IMR-90 (cell line): Measurements from ENCODE around the gene ADAM23. TPM values are rescaled to one million over a fixed set of nuclear protein-coding genes. Genes with fewer than 3 reads are reported as not detected.
A peak's percentile ranks its signal among the peaks of the same experiment; 100 is the strongest.

Experiments
- ATAC-seq: fragments of 200-7000 bp; cut with Tn5 transposase; 2 replicates; pipeline ENCODE4 v1.9.1; 2020; ENCODE audit warnings: low read depth, mild to moderate bottlenecking, moderate library complexity
- BruUV-seq: library from RNA; stranded (reverse); fragments of 400-500 nt; replicated peaks from 2 replicates; lab custom pipeline; 2021; lab: Mats Ljungman, UMichigan
- CTCF ChIA-PET: fragments of 300-600 bp; formaldehyde crosslinking; extraction: SDS; loops from one replicate; lab custom pipeline; 2021; ENCODE audit warnings: antibody characterized with exemption; lab: Yijun Ruan, JAX
- POLR2A ChIA-PET: fragments of 300-600 bp; sonication (Branson Sonifier 250); formaldehyde crosslinking; loops from one replicate; lab custom pipeline; 2022; ENCODE audit warnings: antibody characterized with exemption; ENCODE audit not compliant: unreplicated experiment; lab: Charles Lee
- DNase-seq: peaks from one replicate; pipeline ENCODE4 v3.0.0; 2013
- H2AFZ ChIP-seq: replicated peaks from 2 replicates; pipeline ENCODE3; 2013; ENCODE audit warnings: low read length, mild to moderate bottlenecking; ENCODE audit not compliant: poor library complexity
- H2AK5ac ChIP-seq: 2 replicates; pipeline ENCODE4 v1.6.1; 2013; ENCODE audit warnings: low read depth, low read length, inconsistent platforms
- H2AK9ac ChIP-seq: replicated peaks from 2 replicates; pipeline ENCODE3; 2013; ENCODE audit warnings: mild to moderate bottlenecking, low read depth, low read length, moderate library complexity; ENCODE audit not compliant: poor library complexity
- H2BK120ac ChIP-seq: 2 replicates; pipeline ENCODE4 v1.6.1; 2013; ENCODE audit warnings: low read depth, low read length, inconsistent platforms
- H2BK15ac ChIP-seq: 3 replicates; pipeline ENCODE4 v1.6.1; 2013; ENCODE audit warnings: low read depth, low read length, inconsistent platforms
- H2BK20ac ChIP-seq: 2 replicates; pipeline ENCODE4 v1.6.1; 2013; ENCODE audit warnings: low read depth, mild to moderate bottlenecking, inconsistent platforms, low read length, moderate library complexity
- H2BK5ac ChIP-seq: 2 replicates; pipeline ENCODE4 v1.6.1; 2013; ENCODE audit warnings: mild to moderate bottlenecking, low read depth, low read length, inconsistent platforms; ENCODE audit not compliant: poor library complexity, severe bottlenecking
- H3K14ac ChIP-seq: replicated peaks from 2 replicates; pipeline ENCODE4 v1.6.1; 2013; ENCODE audit warnings: low read depth, low read length, inconsistent platforms
- H3K18ac ChIP-seq: 2 replicates; pipeline ENCODE4 v1.6.1; 2013; ENCODE audit warnings: low read depth, low read length, control low read depth
- H3K23ac ChIP-seq: 2 replicates; pipeline ENCODE4 v1.6.1; 2013; ENCODE audit warnings: low read depth, low read length, inconsistent platforms
- H3K27ac ChIP-seq: 2 replicates; pipeline ENCODE4 v1.5.1; 2013; ENCODE audit warnings: mild to moderate bottlenecking, control low read depth, low read length; ENCODE audit not compliant: insufficient read depth
- H3K27me3 ChIP-seq: 2 replicates; pipeline ENCODE4 v1.6.1; 2013; ENCODE audit warnings: low read length; ENCODE audit not compliant: control insufficient read depth, insufficient read depth
- H3K36me3 ChIP-seq: 2 replicates; pipeline ENCODE4 v1.6.1; 2013; ENCODE audit warnings: low read length, mixed read lengths; ENCODE audit not compliant: control insufficient read depth, insufficient read depth
- H3K4ac ChIP-seq: 2 replicates; pipeline ENCODE4 v1.6.1; 2013; ENCODE audit warnings: low read depth, low read length, inconsistent platforms
- H3K4me1 ChIP-seq: 2 replicates; pipeline ENCODE4 v1.6.1; 2013; ENCODE audit warnings: low read length, mixed read lengths; ENCODE audit not compliant: control insufficient read depth, insufficient read depth
- H3K4me2 ChIP-seq: 2 replicates; pipeline ENCODE4 v1.6.1; 2013; ENCODE audit warnings: low read depth, mild to moderate bottlenecking, control low read depth, low read length, moderate library complexity
- H3K4me3 ChIP-seq: 2 replicates; pipeline ENCODE4 v1.5.1; 2013; ENCODE audit warnings: low read depth, mild to moderate bottlenecking, control low read depth, low read length, moderate library complexity; ENCODE audit not compliant: insufficient read depth
- H3K56ac ChIP-seq: 2 replicates; pipeline ENCODE4 v1.6.1; 2013; ENCODE audit warnings: low read length, inconsistent platforms; ENCODE audit not compliant: insufficient read depth; ENCODE audit errors: extremely low read depth
- H3K79me1 ChIP-seq, 2 experiments: 2 replicates each; pipeline ENCODE4 v1.6.1; 2013; ENCODE audit warnings: low read length in 2 of 2, inconsistent platforms in 1 of 2, low read depth in 1 of 2
- H3K9ac ChIP-seq: 2 replicates; pipeline ENCODE4 v1.6.1; 2013; ENCODE audit warnings: low read depth, low read length, control low read depth
- H3K9me1 ChIP-seq: 2 replicates; pipeline ENCODE4 v1.6.1; 2013; ENCODE audit warnings: low read length, inconsistent platforms; ENCODE audit not compliant: insufficient read depth
- H3K9me3 ChIP-seq: 2 replicates; pipeline ENCODE4 v1.6.1; 2013; ENCODE audit warnings: low read length; ENCODE audit not compliant: control insufficient read depth, insufficient read depth
- H4K20me1 ChIP-seq: 2 replicates; pipeline ENCODE4 v1.6.1; 2013; ENCODE audit warnings: low read length, inconsistent platforms; ENCODE audit not compliant: insufficient read depth
- H4K5ac ChIP-seq: 2 replicates; pipeline ENCODE4 v1.6.1; 2013; ENCODE audit warnings: mild to moderate bottlenecking, low read depth, low read length, control low read depth
- H4K8ac ChIP-seq, 2 experiments: 2 replicates each; pipeline ENCODE4 v1.6.1; 2013; ENCODE audit warnings: low read depth in 2 of 2, low read length in 2 of 2, control low read depth in 1 of 2, inconsistent platforms in 1 of 2
- H4K91ac ChIP-seq: 2 replicates; pipeline ENCODE4 v1.6.1; 2013; ENCODE audit warnings: low read depth, low read length, inconsistent platforms; ENCODE audit not compliant: insufficient read depth
- MAFK ChIP-seq: IDR thresholded peaks from 2 replicates; pipeline ENCODE4 v1.6.1; 2012; ENCODE audit warnings: low read depth, low read length, improper control_type of control experiment
- POLR2A ChIP-seq: IDR thresholded peaks from 2 replicates; pipeline ENCODE4 v1.6.1; 2012; ENCODE audit warnings: mild to moderate bottlenecking, low read depth, low read length
- WGBS, 2 experiments: methylation state at CpG; one replicate each; pipeline versions ENCODE4 v1.1.5 to v1.1.7; 2013; ENCODE audit warnings: missing lambda C conversion rate in 2 of 2; ENCODE audit not compliant: insufficient read length in 1 of 2; ENCODE audit errors: extremely low coverage in 2 of 2; 5-methylcytosine and 5-hydroxymethylcytosine counted together
- dilution Hi-C: fragments of 300-500 bp; cut with HindIII; formaldehyde crosslinking; loops from one replicate; pipeline ENCODE4 v1.14.3; 2018; ENCODE audit warnings: low sequenced_read_pairs; ENCODE audit not compliant: unreplicated experiment
- in situ Hi-C: fragments of 300-500 bp; cut with MboI; formaldehyde crosslinking; loops from 3 replicates; pipeline ENCODE4 v1.14.3; 2019; ENCODE audit warnings: low sequenced_read_pairs, inconsistent platforms, mixed read lengths
- intact Hi-C: fragments of 100-400 bp; cut with micrococcal nuclease; formaldehyde crosslinking; loops from 2 replicates; pipeline ENCODE4 v1.10.0; 2022
- polyA plus RNA-seq, 3 experiments: library from polyadenylated mRNA; depleted of rRNA; stranded (reverse); fragments of >200 nt; gene quantifications; 2 replicates each; pipeline ENCODE4 v1.2.3, GENCODE V29; 2012; ENCODE audit warnings: low replicate concordance in 1 of 3
- total RNA-seq: library from RNA; depleted of rRNA; stranded (reverse); fragments of >200 nt; gene quantifications from 2 replicates; pipeline ENCODE4 v1.2.3, GENCODE V29; 2012

ADAM23 gene
- total and polyA plus RNA-seq, 2 of the 4 experiments (the other 2 are of a cell fraction): 2.9 to 10.3 TPM

GRCh38 chr2:206480620-206481019 is 37.3 kb downstream of the ADAM23 start:
- intact Hi-C loops: no loop called here
- dilution Hi-C loops: no loop called here
- H3K4me2 ChIP-seq: no peak overlapping the region

More at GRCh38 chr2:206480620-206481019, 37.3 kb downstream of the ADAM23 start:
- Histone ChIP-seq H3K27me3 (no peaks in the 10 kb centered on the region), H4K91ac (no peak overlapping the region), H3K79me1 (no peaks in the 10 kb centered on the region; a peak in 1 of 4 replicates), H4K20me1 (no peaks in the 10 kb centered on the region), H2BK120ac (no peak overlapping the region), H3K4me3 (no peak overlapping the region), H2AK5ac (no peak overlapping the region), H3K4ac (no peak overlapping the region), H3K14ac (no peak overlapping the region), H3K56ac (no peak overlapping the region), H3K36me3 (no peaks in the 10 kb centered on the region), H3K23ac (no peak overlapping the region), H4K5ac (no peak overlapping the region), H2BK5ac (no peak overlapping the region), H3K18ac (no peak overlapping the region), H3K9ac (no peak overlapping the region), H2AK9ac (no peak overlapping the region), H4K8ac (no peak overlapping the region), H2AFZ (no peak overlapping the region), H3K27ac (no peak overlapping the region), H3K9me1 (no peaks in the 10 kb centered on the region), H3K4me1 (no peaks in the 10 kb centered on the region), H2BK15ac (no peak overlapping the region), H3K9me3 (no peaks in the 10 kb centered on the region), H2BK20ac (no peak overlapping the region)
- in situ Hi-C loops: no loop called here
- DNase-seq: no peak
- TF ChIP-seq POLR2A: no peak
- TF ChIP-seq MAFK: peak; percentile 60
- no CpG with 5 or more reads among the region's 4 CpGs for WGBS, 2 experiments
- BruUV-seq: no TSS peak
- CTCF ChIA-PET: no interaction called here
- POLR2A ChIA-PET: no interaction called here
- ATAC-seq: no peak
